B cell (primary cell): ENCODE data around the gene STYK1. TPM values are rescaled to one million over a fixed set of nuclear protein-coding genes. Genes with fewer than 3 reads are reported as not detected.

Source experiments
- ATAC-seq: fragments of 200-7000 bp; cut with Tn5 transposase; one replicate; pipeline ENCODE4 v1.10.0; 2021; ENCODE audit warnings: low read depth, mild to moderate bottlenecking, moderate number of reproducible peaks, moderate library complexity
- CTCF ChIA-PET: fragments of 350-600 bp; sonication (Branson Sonifier 250); formaldehyde crosslinking; loops from one replicate; lab custom pipeline; 2021; ENCODE audit warnings: antibody characterized with exemption, inconsistent platforms; lab: Charles Lee
- POLR2A ChIA-PET: fragments of 350-600 bp; sonication (Branson Sonifier 250); formaldehyde crosslinking; loops from one replicate; lab custom pipeline; 2021; ENCODE audit warnings: antibody characterized with exemption; lab: Charles Lee
- DNase-seq: peaks from one replicate; pipeline ENCODE4 v3.0.0; 2013
- H2AFZ ChIP-seq: 2 replicates; pipeline ENCODE4 v1.6.1; 2012; ENCODE audit warnings: mild to moderate bottlenecking, low read depth, low read length; ENCODE audit not compliant: insufficient read depth, poor library complexity, severe bottlenecking
- H3K27ac ChIP-seq, 2 donors: 1 replicate in 1 of 2; 2 replicates in 1 of 2; pipeline ENCODE4 v1.5.1; 2012 to 2013; ENCODE audit warnings: low read length in 2 of 2, mild to moderate bottlenecking in 2 of 2, moderate library complexity in 1 of 2
- H3K27me3 ChIP-seq, 4 experiments: fragments of 200-600 bp in 1 of 4; sonication (generic) in 1 of 4; replicated peaks in 1 of 4; 1 replicate in 2 of 4; 2 replicates in 2 of 4; pipeline versions ENCODE4 v1.6.1 to v1.7.0; 2013 to 2016; ENCODE audit warnings: low read length in 3 of 4, mild to moderate bottlenecking in 2 of 4, mixed read lengths in 1 of 4, moderate library complexity in 1 of 4; ENCODE audit not compliant: insufficient read depth in 4 of 4, control insufficient read depth in 3 of 4; ENCODE audit errors: control extremely low read depth in 1 of 4
- H3K36me3 ChIP-seq, 2 experiments: replicated peaks in 1 of 2; 1 replicate in 1 of 2; 2 replicates in 1 of 2; pipeline versions ENCODE4 v1.6.1 to v1.7.1; 2013; ENCODE audit warnings: low read length in 1 of 2; ENCODE audit not compliant: insufficient read depth in 2 of 2, control insufficient read depth in 1 of 2; ENCODE audit errors: control extremely low read depth in 1 of 2, extremely low read depth in 1 of 2
- H3K4me1 ChIP-seq, 2 donors: fragments of 200-600 bp in 1 of 2; sonication (generic) in 1 of 2; 1 replicate in 1 of 2; 2 replicates in 1 of 2; pipeline versions ENCODE4 v1.5.1 to v1.6.1; 2013 to 2017; ENCODE audit warnings: low read length in 2 of 2; ENCODE audit not compliant: control insufficient read depth in 2 of 2, insufficient read depth in 2 of 2
- H3K4me2 ChIP-seq: replicated peaks from 2 replicates; pipeline ENCODE3; 2012; ENCODE audit warnings: mild to moderate bottlenecking, low read depth, low read length; ENCODE audit not compliant: poor library complexity, severe bottlenecking
- H3K4me3 ChIP-seq, 5 experiments: fragments of 200-600 bp in 1 of 5; sonication (generic) in 1 of 5; 1 replicate in 3 of 5; 2 replicates in 2 of 5; pipeline versions ENCODE4 v1.5.1 to v1.7.0; 2011 to 2016; ENCODE audit warnings: low read length in 4 of 5, mild to moderate bottlenecking in 4 of 5, low read depth in 2 of 5, control low read depth in 1 of 5, moderate library complexity in 1 of 5; ENCODE audit not compliant: insufficient read depth in 1 of 5; ENCODE audit errors: control extremely low read depth in 1 of 5, extremely low read depth in 1 of 5
- H3K79me2 ChIP-seq: fragments of 200-600 bp; sonication (generic); one replicate; pipeline ENCODE4 v1.6.0; 2016; ENCODE audit warnings: low read length; ENCODE audit not compliant: control insufficient read depth, insufficient read depth
- H3K9ac ChIP-seq: fragments of 200-600 bp; sonication (generic); 2 replicates; pipeline ENCODE4 v1.6.1; 2017; ENCODE audit warnings: mild to moderate bottlenecking, low read length, moderate library complexity
- H3K9me3 ChIP-seq, 3 donors: one replicate each; pipeline versions ENCODE4 v1.6.1 to v1.7.1; 2013; ENCODE audit warnings: low read length in 2 of 3; ENCODE audit not compliant: control insufficient read depth in 2 of 3, insufficient read depth in 1 of 3; ENCODE audit errors: control extremely low read depth in 1 of 3
- H4K20me1 ChIP-seq: 2 replicates; pipeline ENCODE4 v1.6.0; 2012; ENCODE audit warnings: mild to moderate bottlenecking, low read length; ENCODE audit not compliant: insufficient read depth, control insufficient read depth, poor library complexity, severe bottlenecking
- H3K27ac Mint-ChIP-seq: one replicate; pipeline ENCODE4 v1.8.0; 2021; ENCODE audit warnings: mixed read lengths
- H3K27me3 Mint-ChIP-seq: one replicate; pipeline ENCODE4 v1.8.0; 2021; ENCODE audit warnings: mixed read lengths
- H3K4me1 Mint-ChIP-seq: one replicate; pipeline ENCODE4 v1.8.0; 2021; ENCODE audit warnings: mixed read lengths
- H3K4me3 Mint-ChIP-seq: one replicate; pipeline ENCODE4 v1.8.0; 2021; ENCODE audit warnings: mixed read lengths
- H3K9me3 Mint-ChIP-seq: one replicate; pipeline ENCODE4 v1.8.0; 2022; ENCODE audit warnings: mixed read lengths; ENCODE audit not compliant: insufficient read depth
- EZH2 ChIP-seq: IDR thresholded peaks from 2 replicates; pipeline ENCODE4 v1.6.1; 2012; ENCODE audit warnings: borderline replicate concordance, low read depth, mild to moderate bottlenecking, moderate library complexity, low read length; ENCODE audit not compliant: insufficient read depth, poor library complexity, severe bottlenecking
- WGBS: methylation state at CpG from one replicate; pipeline ENCODE4 v1.1.5; 2013; ENCODE audit warnings: missing lambda C conversion rate; ENCODE audit not compliant: insufficient coverage; 5-methylcytosine and 5-hydroxymethylcytosine counted together
- intact Hi-C: fragments of 100-400 bp; cut with micrococcal nuclease; formaldehyde crosslinking; loops from one replicate; pipeline ENCODE4 v1.10.0; 2022
- polyA plus RNA-seq: library from polyadenylated mRNA; depleted of rRNA; stranded (reverse); fragments of >200 nt; gene quantifications from 2 replicates; pipeline ENCODE4 v1.2.3, GENCODE V29; 2012
- total RNA-seq, 2 donors: library from RNA; stranded (reverse); fragments of 120-200 nt in 1 of 2; gene quantifications; 1 replicate in 1 of 2; 2 replicates in 1 of 2; pipeline versions ENCODE4 v1.2.3 to v1.2.4, GENCODE V29; 2013 to 2022
- TF ChIP-seq, protein P1 (sequence below): fragments of 200-600 bp; IDR thresholded peaks from one replicate; pipeline ENCODE4 v1.8.0; 2022; ENCODE audit warnings: antibody characterized with exemption, mild to moderate bottlenecking

Gene STYK1
- total and polyA plus RNA-seq, 2 donors (not counting 1 experiment from before 2014, with no cell fraction given) = not detected

DNA sequence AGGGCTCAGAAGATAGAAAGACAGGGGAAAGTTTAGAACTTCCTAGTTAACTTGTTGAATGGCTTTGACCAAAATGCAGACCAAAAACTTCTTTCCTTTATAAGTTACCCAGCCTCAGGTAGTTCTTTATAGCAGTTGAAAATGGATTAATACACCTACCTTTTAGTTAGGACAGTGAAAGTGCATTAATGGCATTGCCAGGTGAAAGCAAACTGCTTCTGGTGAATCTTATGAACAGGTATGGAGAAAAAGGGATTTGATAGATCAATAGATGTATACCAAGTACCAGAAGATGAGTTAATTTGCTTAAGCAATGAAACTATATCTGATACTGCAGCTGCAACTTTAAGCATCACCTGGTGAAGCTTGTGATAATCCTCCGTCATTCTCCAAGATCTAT is 14.2 kb upstream of the STYK1 start:
- H3K9me3 ChIP-seq = peaks cover 0 to 5% (median 0%) of the 10 kb centered on the region in 3 donors
- peaks cover 3% of the 10 kb centered on the region for H3K9me3 Mint-ChIP-seq
- H3K27ac Mint-ChIP-seq = no peak overlapping the region
- H3K4me2 ChIP-seq = no peak overlapping the region
- no peaks in the 10 kb centered on the region for H3K4me1 Mint-ChIP-seq
- no peaks in the 10 kb centered on the region for H3K27me3 ChIP-seq
- H3K79me2 ChIP-seq = no peaks in the 10 kb centered on the region
- H3K36me3 ChIP-seq = no peaks in the 10 kb centered on the region
- DNase-seq = no peak
- POLR2A ChIA-PET = no interaction called here
- intact Hi-C loops = no loop called here
- no peak overlapping the region for H3K4me3 ChIP-seq
- ATAC-seq = no peak
- CTCF ChIA-PET = no interaction called here
- no CpG with 5 or more reads among the region's 1 CpG for WGBS
- H4K20me1 ChIP-seq = no peaks in the 10 kb centered on the region
- no peak for TF ChIP-seq EZH2
- TF ChIP-seq, protein P1, sequence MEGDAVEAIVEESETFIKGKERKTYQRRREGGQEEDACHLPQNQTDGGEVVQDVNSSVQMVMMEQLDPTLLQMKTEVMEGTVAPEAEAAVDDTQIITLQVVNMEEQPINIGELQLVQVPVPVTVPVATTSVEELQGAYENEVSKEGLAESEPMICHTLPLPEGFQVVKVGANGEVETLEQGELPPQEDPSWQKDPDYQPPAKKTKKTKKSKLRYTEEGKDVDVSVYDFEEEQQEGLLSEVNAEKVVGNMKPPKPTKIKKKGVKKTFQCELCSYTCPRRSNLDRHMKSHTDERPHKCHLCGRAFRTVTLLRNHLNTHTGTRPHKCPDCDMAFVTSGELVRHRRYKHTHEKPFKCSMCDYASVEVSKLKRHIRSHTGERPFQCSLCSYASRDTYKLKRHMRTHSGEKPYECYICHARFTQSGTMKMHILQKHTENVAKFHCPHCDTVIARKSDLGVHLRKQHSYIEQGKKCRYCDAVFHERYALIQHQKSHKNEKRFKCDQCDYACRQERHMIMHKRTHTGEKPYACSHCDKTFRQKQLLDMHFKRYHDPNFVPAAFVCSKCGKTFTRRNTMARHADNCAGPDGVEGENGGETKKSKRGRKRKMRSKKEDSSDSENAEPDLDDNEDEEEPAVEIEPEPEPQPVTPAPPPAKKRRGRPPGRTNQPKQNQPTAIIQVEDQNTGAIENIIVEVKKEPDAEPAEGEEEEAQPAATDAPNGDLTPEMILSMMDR = no peak
- no peak overlapping the region for H3K9ac ChIP-seq
- H3K4me3 Mint-ChIP-seq = no peak overlapping the region
- H3K27me3 Mint-ChIP-seq = peaks cover 16% of the 10 kb centered on the region
- H2AFZ ChIP-seq = no peak overlapping the region
- no peak overlapping the region for H3K27ac ChIP-seq
- no peaks in the 10 kb centered on the region for H3K4me1 ChIP-seq

- peaks cover 16 to 33% of the 10 kb centered on the region in 2 donors for H3K4me1 ChIP-seq
- ChIA-PET CTCF (no interaction called here), POLR2A (no interaction called here)
- peak overlapping the region; percentile 10 for H3K4me2 ChIP-seq
- H3K4me3 ChIP-seq = no peak overlapping the region
- H4K20me1 ChIP-seq = no peaks in the 10 kb centered on the region
- TF ChIP-seq, protein P1 = no peak
- no peak for TF ChIP-seq EZH2
- 61% methylated on average over 11 of the region's 15 CpGs for WGBS
- H3K9me3 ChIP-seq = peaks cover 0 to 8% (median 0%) of the 10 kb centered on the region in 3 donors
- DNase-seq = peak; percentile 19
- intact Hi-C loops = loop anchor here (5.0 to 10.0 kb wide), 2 partner anchors 60 to 438 kb away; partner anchors contain the start of gene MAGOHB
- H3K36me3 ChIP-seq = no peaks in the 10 kb centered on the region
- no peak overlapping the region for H3K27ac ChIP-seq
- no peak for ATAC-seq
- no peak overlapping the region for H3K27ac Mint-ChIP-seq
- peaks cover 50% of the 10 kb centered on the region for H3K27me3 Mint-ChIP-seq
- H3K79me2 ChIP-seq = no peaks in the 10 kb centered on the region
- no peak overlapping the region for H2AFZ ChIP-seq
- H3K9ac ChIP-seq = no peak overlapping the region
- H3K4me1 Mint-ChIP-seq = peaks cover 28% of the 10 kb centered on the region
- peaks cover 0 to 23% (median 14%) of the 10 kb centered on the region in 4 experiments for H3K27me3 ChIP-seq
- peak overlapping the region; percentile 51 for H3K4me3 Mint-ChIP-seq
- no peaks in the 10 kb centered on the region for H3K9me3 Mint-ChIP-seq
Measured at GRCh38 chr12:10672231-10672868, 1.5 kb downstream of the STYK1 start.
